HUDEP-2 (cell line): ENCODE results near the gene PLCB4.

Experiments used
- DNase-seq, 76 experiments: peaks; one replicate each; lab custom pipeline; 2025; ENCODE audit not compliant: unreplicated experiment in 76 of 76; lab: John Stamatoyannopoulos, UW

PLCB4 gene

DNA sequence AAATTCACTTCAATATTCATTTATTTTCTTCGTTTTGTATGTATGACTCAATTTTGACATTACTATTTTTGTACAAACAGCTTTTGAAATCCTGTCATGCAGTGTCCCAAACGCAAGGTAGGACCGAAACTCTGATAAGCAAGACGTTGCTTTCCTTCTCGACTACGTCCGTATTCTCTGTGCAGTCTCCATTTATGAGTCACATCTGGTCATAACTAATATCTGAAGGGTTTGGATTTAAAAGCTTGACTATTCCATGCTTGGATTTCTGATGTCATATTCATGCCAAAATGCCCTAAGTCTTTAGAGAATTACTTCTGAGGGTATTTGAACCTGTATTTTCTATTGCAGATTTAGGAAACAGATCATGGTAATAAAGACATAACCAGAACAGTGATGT, 407.8 kb downstream of the PLCB4 start:
- no peak for DNase-seq

DNA sequence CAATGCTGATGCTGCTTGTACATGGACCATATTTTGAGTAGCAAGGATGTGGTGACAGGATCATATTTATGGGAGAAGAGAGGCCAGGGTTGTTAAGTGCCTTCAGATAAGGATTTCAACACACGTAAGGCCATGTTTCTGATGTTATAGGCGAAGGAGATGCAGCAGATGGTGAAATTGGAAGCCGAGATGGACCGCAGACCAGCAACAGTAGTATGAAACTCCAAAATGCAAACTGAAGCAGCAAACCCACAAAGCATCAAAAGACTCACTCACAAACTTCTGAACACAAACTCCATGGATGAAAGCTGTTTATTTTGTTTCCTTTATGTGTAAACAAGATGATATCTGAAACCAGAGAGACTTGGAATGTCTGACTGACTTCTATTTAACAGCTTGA, 409.9 kb downstream of the PLCB4 start:
- no peak for DNase-seq

DNA sequence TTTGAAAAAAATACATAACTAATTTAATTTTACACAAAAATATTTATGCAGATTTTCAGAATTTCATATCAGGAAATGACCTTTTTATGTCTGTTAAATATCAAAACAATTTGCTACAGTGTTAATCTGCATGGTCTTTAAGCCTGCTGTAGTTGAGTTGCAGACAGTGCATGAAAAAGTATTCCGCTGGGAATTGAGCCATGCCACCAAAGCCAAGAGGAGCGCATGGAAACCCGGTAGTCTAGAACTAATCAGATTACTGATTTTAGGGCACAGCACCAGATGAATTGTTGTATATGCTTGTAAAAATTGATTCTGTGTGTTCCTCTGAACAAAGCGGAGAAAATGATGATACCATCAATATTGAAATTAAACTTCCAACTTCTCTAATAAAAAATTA, 411.2 kb downstream of the PLCB4 start:
- no peak for DNase-seq

DNA sequence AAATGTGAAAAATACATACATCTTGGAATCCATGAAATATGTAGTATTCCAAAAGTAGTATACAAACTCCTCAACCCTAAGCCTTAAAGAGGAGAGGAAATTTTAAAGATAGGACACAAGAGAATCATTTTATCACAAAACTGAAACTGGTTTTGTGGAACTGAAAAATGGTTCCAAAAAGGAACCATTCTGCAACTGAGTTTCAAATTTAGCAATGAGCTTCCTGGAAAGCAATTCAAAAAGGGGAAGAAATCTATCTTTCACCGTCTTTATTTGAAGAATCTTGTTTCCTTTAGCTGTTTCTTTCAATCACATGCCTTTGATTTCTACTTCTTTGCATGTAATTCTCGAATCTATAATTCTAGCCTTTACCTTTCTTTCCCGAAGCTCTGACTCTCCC, 413.3 kb downstream of the PLCB4 start:
- no peak for DNase-seq

DNA sequence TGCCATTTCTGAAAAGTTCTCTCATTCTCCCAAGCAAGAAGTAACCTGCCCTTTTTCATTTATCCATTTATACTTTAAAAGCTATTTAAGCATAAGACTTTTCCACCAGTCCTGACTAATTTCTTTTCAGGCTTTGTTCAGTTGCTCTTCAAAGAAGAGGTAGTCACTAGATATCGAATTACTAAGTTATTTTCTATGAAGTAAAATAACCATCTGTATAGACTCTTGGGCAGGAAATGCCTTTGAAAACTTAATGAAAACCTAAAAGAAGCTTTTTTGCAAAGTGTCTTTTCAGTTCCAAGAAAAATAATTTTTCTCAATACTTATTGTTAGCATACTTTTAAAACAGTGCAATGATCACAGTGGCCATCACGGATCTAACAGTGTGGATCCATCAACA, 414.2 kb downstream of the PLCB4 start:
- no peak for DNase-seq

DNA sequence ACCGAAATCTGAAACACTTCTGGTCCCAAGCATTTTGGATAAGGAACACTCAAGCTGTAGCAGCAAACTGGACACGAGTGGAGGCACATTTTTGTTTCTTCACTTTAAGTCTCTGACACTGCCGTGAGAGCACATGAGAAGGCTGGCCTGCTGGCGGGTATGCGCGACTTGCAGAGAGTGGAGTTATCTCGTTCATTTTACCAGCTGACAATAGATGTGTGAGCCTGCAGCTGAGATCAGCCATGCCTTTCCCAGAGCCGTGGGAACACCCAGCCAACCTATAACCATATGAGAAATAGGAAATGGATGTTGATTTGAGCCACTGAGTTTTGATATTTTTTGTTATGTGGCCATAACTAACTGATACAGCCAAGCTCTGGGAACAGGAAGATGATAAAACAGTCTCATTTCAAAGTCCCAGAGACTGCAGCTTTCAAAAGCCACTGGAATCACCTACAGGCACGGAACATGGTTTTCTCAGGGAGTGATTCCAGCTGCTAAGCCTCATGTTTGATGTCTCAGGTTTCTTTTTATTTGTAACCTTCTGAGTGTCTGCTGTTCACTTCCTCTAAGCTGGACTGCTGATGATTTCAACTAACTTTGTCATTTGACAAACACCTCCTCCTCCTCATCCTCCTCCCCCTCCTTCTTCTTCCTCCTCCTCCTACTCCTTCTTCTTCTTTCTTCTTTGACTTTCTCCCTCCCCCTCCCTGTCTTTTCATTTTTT, 416.9 kb downstream of the PLCB4 start:
- DNase-seq, result no peak

DNA sequence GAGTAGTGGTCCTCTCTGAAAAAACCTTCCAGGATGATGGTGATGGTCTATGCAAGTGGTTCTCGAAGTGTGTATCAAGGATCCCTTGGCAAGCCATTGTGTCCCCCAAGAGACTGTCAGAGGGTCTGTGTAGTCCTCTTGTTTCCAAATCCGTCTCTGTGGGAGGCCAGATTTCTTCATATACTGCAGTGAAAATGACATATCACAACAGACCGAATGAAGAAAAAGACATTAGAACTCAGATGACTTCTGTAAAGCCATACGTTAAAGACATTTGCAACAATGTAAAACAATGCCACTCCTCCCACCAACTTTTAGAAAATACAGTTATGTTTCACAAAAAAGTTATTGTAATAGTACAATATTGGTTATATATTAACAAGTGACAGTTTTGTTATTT, 418.3 kb downstream of the PLCB4 start:
- no peak for DNase-seq

DNA sequence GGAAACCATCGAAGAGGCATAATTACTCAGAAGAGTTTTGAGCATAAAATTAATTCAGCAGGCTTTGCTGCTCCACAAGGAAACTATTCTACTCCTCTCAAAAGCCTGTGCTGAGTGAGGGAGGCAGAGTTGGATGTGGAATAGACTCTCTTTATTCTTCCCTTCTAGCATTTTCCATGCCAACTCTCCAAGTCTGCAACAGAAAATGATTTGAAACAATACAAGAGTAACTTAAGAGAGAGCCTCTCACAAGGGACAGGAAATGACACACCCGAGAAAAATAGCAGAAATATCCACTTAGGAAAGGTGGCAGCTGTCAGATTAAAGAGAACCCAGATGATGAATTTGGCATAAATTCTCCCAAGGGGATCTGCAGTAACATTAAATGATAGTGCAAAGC, 419.2 kb downstream of the PLCB4 start:
- no peak for DNase-seq

DNA sequence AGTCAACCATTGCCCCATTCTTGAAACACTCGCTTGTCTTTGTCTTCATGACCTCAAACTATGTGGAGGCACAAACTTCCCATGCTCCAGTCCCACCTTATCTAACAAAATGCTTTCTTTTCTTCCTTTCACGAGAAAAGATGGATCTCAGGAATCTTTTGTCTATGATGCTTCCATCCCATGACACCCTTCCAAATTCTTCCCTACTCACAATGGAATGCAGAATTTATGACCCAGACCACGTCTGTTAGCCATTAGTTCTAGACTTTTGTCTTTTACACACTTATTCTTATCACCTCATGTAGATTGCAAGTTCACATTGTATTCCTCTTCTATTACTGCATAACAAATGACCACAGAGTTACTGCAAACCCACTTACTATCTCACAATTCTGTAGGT, 421.3 kb downstream of the PLCB4 start:
- no peak for DNase-seq

DNA sequence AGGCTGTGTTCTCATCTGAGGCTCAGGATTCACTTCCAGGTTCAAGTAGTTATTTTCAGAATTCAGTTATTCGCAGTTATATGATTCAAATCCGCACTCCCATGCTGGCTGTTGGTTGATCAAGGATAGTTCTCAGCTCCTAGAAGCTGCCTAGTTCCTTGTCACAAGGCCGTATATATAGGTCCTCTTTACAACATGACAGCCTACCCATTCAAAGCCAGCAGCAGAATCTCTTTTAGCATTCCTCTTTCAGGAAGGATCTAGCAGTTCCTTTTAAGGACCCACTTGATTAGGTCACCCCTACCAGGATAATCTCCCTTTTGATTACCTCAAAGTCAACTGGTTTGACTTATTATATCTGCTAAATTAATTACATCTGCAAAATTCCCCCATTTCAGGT, 421.7 kb downstream of the PLCB4 start:
- no peak for DNase-seq

DNA sequence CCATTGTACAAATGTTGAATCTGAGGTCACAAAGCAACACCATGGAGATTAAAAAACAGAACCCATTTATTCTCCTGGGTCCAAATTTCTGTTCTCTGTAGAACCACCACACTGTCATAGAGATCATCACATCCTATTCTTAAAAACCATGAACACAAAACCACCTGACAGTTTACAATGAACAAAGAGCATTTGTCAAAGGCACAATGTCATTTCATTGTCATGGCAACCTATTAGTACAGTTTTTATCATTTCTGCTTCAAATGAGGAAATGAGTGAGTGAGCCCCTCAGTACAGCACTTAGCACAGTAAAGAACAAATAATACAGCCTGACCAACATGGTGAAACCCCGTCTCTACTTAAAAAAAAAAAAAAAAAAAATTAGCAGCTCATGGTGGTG, 422.4 kb downstream of the PLCB4 start:
- no peak for DNase-seq

DNA sequence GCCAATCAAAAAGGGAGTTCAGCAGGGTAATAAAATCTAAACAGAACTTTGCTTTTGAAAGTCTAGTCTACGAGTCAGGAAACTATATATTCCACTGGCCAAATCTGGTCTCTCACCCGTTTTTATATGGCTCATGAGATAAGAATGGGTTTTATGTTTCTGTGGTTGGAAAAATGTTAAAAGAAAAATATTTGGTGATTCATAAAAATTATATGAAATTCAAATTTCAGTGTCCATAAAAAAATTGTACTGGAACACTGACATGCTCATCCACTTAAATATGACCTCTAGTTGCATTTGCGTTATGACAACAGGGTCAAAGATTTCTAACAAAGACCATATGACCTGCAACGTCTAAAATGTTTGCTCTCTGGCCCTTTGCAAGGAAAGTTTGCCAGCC, 423.2 kb downstream of the PLCB4 start:
- DNase-seq, result no peak

DNA sequence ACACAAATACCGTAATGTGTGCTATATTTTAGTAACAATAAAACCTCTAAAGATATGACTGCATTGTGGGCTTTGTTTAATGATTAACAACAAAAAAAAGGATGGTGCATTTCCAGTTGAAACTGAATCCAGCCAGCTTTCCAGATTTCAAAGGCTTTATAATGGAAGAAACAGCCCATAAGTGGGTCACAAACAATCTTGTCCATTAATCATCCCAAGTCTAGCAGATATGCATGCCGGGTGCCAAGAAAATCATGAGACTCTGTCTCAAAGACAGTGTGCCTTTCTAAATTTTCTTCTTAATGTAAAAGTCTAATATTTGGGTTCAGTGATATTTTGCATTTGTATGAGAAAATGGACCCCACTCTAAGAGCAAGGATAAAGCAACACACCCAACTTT, 424.9 kb downstream of the PLCB4 start:
- DNase-seq, result no peak

DNA sequence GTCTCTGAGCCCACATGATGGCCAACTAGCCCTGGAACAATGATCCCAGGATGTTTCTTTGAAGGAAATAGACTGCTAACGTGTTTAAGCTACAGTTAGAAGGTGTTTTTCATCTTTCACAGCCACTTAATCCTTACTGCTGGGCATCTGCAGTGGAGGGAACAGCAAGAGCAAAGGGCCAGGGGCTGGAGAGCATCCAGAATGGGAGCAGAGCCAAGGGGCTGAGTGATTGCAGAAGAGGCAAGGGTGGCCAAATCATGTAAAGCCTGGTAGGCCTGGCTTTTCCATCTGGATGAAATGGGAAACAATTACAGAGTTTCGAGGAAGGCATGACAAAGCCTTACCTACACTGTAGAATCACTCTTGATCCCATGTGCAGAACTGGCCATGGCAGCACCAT, 426.8 kb downstream of the PLCB4 start:
- no peak for DNase-seq

DNA sequence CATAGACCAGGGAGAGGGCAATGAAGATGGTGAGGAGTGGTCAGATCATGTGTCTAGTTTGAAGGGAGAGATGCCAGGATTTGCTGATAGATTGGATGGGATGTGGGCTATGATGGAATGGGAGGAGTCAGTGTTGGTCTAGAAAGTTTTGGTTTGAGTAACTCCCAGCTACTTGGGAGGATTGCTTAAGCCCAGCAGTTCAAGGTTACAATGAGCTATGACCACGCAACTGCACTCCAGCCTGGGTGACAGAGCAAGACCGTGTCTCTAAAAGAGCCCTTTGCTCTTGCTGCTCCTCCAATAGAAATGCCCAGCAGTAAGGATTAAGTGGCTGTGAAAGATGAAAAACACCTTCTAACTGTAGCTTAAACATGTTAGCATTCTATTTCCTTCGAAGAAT, 427.3 kb downstream of the PLCB4 start:
- DNase-seq, result no peak

DNA sequence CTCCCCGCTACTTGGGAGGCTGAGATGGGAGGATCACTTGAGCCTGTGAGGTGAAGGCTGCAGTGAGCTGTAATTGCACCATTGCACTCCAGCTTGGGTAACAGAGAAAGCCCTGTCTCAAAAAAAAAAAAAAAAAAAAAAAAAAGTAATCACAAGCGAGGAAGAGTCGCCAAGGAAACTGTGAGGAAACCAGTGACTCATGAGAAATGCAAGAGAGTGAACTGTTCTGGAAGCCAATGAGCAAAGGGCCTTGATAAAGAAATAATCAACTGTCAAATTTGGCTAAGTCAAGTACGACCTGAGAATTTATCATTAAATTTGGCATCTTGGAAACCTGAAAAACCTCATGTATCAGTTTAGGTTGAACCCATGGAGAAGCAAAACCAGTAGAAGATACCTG, 429.4 kb downstream of the PLCB4 start:
- DNase-seq, result no peak

DNA sequence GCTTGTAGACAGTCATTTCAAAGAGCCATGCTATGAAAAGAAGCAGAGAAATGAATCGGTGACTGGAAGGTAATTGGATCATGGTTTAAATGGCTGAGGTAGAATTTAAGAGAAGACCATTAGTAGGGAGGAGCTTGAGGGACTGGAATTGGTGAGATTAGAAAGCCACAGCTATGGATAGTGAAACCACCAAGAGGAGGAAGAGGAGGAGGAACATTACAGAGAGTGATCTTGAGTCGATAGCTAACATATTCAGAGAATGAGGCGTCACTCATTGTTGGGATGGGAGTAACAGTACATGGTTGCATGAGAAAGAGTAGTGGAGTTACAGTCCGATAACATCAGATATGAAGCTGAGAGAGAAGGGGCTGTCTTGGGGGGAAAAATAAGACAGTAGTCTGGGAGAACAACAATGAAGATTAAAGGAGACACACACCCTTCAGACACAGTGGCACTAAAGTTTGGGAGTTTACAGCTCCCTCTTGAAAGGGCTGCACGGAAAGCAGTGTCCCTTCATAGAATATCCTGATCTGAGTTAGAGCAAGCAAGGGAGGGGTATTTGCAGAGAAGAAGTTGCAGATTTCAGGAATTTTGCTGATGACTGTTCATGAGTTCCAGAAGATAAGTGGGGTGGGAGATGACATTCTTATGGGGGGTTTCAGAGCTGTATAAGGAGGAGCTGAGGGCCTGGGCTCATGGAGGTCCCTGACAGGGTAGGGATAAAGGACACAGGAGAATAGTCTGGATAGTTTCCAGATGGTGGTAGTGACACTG, 430.4 kb downstream of the PLCB4 start:
- DNase-seq, result no peak

DNA sequence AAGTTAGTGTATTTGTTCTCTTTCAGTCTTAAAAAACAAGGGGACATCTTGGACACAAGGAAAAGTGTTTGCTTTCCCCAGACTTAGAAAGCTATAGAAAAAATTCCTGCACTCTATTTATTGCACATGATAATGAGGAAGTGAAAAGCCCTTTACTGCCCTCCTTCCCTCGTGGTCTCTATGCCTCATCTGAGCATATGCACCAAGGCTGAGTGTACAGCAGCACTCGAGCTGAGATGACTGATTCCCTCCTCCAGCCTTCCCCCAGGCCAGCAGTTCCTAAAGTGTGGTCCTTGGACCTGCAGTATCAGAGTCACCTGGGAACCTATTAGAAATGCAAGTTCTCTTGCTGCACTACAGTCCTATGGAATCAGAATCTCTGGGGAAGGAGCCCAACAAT, 431.2 kb downstream of the PLCB4 start:
- no peak for DNase-seq

DNA sequence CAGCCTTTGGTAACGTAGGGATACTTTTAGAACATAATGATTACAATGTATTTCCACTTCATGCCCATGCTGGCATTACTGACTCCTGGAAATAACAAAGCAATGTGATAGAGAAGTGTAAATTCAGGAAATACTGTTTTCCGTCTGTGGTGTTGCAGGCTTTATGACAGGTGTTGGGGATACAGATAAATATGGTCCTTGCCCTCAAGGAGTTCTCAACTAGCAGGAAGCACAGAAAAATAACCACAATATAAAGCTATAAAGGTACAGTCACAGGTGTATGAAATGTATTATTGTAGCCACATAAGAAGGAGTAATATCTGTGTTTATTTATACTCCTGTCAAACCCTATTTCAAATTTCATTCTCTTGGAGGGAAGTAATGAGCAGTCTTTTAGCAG, 432.6 kb downstream of the PLCB4 start:
- no peak for DNase-seq

DNA sequence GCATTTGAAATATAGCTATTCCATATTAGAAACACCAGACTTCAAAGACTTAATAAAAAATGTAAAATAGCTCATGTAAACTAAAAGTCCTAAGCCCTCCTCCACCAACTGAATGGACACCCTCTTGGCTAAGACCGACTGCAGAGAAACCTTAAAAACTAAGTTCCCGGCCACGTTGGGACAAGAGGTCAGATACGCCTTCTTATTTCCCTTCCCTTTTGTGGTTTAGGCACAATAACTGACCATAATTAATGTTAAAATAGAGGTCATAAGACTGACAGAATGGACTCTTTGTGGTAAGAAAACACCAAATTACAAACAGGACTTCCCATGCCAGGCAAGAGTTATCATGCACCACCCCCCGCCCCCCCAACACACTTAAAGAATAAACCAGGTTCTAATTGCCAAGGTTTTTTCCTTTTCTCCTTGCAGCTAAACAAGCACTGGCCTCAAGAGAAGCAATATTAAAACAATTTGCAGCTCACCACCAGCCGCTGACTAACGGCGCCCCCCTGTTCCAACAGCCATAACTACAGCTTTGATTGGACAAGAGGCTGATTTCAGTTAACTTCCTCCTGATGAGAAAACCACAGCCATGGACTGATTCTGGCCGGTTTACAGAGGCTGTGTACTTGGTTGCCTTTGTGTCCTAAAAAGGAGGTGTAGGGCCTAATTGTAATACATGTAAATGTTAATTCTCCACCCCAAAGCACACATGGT, 434.8 kb downstream of the PLCB4 start:
- DNase-seq, result no peak

DNA sequence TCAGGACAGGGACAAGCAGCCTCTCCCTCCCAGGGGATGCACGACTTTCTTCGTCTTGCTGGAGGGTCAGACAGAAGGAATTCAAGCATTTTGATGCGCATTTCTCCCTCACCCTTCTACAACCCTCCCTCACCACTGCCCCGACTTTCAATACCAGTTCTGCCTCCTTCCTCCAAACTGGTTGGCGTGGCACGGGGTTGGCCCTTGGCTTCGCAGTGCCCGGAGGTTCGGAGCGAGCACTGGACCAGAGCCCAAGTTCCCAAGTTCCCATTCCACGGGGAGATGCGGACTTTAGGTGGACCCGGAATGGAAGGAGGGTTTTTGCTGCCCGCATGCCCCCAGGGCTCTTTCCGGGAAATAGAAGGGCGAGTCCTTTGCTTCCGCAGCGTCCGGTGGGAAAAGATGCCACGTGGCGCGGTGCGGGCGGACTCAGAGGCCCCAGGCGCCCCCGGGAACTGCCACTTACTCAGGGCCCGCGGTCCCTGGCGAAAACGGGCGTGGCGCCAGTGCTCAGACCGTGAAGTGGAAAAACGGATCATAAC, 437.5 kb downstream of the PLCB4 start:
- DNase-seq, result no peak

DNA sequence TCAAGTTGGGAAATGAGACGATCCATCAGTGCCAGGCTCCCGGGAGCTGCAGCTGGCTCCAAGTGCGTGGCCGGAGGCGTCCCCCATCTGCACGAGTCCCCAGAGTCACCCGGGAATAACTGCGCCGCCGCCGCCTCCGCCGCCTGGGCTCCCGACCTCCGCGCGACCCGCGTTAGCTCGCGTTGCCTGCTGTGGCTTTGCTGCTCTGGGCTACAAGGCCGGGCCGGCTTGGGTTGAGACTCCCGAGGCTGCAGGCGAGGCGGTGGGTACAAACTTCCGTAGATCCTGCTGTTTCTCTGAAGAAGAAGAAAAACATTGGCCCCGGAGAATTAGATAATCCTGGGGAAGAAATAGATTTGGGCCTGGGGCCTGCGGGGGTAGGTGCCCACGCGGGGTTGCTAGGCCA, 438.1 kb downstream of the PLCB4 start:
- no peak for DNase-seq
